ENCODE results near the gene RAB44. TPM values are rescaled to one million over a fixed set of nuclear protein-coding genes. Genes with fewer than 3 reads are reported as not detected.
A peak's percentile ranks its signal among the peaks of the same experiment; 100 is the strongest.

Gene RAB44
- total RNA-seq, 1 donor from 2014 or later, result not detected

DNA sequence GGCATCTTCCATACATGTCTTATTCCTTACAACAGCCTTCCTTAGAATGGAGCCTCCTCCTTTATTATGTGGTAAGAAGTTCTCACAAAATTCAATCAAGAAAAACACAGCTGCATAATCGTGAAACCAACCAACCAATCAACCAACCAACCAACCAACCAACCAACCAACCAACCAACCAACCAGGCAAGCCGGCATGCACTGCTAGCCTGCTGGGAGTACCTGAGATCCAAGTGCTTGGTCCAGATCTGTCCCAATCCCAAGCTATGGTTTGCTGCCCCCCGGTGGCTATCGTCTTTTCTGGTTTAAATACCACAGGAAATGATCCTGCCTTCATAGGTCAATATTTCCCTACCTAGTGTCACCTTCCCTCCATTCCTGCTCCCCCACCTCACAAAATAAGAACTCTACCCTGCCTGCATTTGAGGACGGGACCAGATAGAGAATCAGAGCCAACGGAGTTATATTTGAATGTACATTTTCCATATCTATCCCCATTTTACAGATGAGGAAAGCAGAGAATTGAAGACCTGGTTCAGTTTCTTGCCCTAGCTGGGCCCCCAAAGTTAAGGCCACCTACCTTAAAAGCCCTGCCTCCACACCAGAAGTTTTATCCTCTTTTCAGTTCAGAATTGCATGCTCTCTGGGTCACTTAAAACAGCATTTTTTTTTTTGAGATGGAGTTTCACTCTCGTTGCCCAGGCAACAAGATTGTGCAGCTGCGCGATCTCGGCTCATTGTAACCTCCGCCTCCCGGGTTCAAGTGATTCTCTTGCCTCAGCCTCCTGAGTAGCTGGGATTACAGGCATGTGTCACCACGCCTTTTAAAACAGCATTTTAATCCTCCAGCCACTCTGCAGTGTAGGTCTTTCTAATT is 27.1 kb downstream of the RAB44 start:
- no peak overlapping the region for H3K4me3 ChIP-seq (ENCODE audit: low read depth, low read length)
- no peaks in the 10 kb centered on the region for H3K36me3 ChIP-seq (ENCODE audit: control insufficient read depth, insufficient read depth, low read length)
- TF ChIP-seq, protein P1, sequence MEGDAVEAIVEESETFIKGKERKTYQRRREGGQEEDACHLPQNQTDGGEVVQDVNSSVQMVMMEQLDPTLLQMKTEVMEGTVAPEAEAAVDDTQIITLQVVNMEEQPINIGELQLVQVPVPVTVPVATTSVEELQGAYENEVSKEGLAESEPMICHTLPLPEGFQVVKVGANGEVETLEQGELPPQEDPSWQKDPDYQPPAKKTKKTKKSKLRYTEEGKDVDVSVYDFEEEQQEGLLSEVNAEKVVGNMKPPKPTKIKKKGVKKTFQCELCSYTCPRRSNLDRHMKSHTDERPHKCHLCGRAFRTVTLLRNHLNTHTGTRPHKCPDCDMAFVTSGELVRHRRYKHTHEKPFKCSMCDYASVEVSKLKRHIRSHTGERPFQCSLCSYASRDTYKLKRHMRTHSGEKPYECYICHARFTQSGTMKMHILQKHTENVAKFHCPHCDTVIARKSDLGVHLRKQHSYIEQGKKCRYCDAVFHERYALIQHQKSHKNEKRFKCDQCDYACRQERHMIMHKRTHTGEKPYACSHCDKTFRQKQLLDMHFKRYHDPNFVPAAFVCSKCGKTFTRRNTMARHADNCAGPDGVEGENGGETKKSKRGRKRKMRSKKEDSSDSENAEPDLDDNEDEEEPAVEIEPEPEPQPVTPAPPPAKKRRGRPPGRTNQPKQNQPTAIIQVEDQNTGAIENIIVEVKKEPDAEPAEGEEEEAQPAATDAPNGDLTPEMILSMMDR (IDR thresholded peaks at IDR 0.05; ENCODE audit: insufficient read depth, low read length, poor library complexity, severe bottlenecking), result peak; percentile 65
- DNase-seq (ENCODE audit: low read depth), result peak; percentile 23
- H3K27me3 ChIP-seq (ENCODE audit: control insufficient read depth, insufficient read depth, low read length), result no peaks in the 10 kb centered on the region

DNA sequence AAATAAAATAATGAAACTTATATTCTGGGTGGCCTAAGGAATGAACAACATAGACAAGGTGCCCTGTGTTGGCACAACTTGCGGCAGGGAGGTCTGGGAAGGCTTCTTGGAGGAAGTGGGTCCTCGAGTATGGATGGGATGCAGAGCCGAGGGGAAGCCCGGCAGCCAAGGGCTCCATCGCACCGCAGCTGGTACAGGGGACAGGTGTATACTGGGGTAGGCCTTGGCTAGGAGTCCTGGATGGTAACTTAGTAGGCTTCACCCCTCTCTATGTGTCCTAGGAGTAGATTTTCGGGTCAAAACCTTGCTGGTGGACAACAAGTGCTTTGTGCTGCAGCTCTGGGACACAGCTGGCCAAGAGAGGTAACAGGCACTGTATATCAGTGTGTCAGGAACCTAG is 28.0 kb downstream of the RAB44 start:
- Histone ChIP-seq H3K4me3 (ENCODE audit: low read depth, low read length) (no peak overlapping the region), H3K27me3 (ENCODE audit: control insufficient read depth, insufficient read depth, low read length) (no peaks in the 10 kb centered on the region), H3K36me3 (ENCODE audit: control insufficient read depth, insufficient read depth, low read length) (no peaks in the 10 kb centered on the region)
- DNase-seq (ENCODE audit: low read depth), result no peak
- TF ChIP-seq, protein P1 (IDR thresholded peaks at IDR 0.05; ENCODE audit: insufficient read depth, low read length, poor library complexity, severe bottlenecking), result no peak

DNA sequence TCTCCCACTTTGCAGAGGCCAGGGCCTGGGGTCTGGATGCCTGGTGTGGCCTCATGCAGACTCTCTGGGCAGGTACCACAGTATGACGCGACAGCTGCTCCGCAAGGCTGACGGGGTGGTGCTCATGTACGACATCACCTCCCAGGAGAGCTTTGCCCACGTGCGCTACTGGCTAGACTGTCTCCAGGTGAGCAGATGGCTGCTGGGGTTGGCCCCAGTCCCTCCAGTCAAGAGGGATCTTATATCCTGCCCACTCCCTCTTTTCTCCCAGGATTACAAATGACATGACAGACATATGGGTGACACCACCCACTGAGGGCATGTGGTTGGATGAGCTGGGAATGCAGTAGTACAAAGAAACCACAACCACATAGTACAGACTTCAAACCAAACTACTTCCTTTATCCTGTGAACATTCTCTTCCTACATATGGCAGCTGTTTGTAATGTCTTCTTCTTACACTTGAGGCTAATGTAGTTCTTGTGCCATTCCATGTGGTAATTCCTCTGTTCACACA is 29.9 kb downstream of the RAB44 start:
- TF ChIP-seq, protein P1 (IDR thresholded peaks at IDR 0.05; ENCODE audit: insufficient read depth, low read length, poor library complexity, severe bottlenecking), result no peak
- Histone ChIP-seq H3K4me3 (ENCODE audit: low read depth, low read length) (no peak overlapping the region), H3K36me3 (ENCODE audit: control insufficient read depth, insufficient read depth, low read length) (no peaks in the 10 kb centered on the region), H3K27me3 (ENCODE audit: control insufficient read depth, insufficient read depth, low read length) (no peaks in the 10 kb centered on the region)
- DNase-seq (ENCODE audit: low read depth), result no peak

DNA sequence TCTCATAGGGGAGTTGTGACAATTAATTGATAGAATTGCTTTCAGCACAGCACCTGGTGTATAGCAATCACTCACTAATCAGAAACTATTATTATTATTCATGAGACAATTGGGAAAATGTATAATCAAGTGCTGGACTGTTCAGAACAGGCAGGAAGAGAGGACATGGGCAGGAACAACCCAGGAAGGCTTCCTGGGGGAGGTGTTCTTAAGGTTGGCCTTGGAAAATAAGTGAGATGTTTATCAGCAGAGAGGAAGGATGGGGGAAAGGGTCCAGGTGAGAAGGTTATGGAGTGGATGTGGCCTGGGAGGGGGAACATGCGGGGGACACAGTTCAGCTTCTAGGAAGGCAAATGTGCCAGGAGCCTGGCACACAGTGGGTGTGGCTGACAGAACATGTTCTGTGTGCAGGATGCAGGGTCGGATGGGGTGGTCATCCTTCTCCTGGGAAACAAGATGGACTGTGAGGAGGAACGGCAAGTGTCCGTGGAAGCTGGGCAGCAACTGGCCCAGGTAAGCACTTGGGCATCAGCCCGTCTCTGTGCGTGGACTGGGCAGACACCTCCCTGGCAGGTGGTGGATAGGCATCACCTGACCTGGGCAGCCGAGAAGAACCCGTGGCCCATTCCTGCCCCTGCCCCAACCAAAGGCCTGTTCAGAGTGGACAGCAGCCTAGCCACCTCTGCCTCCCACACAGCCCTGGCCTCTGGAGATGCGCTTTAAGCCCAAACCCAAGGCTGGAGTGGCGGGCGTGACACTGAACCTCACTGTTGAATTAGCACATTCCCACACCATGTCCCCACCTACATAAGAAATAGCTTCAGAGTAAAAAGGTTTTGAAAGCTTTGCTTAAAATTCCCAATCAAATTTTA is 30.9 kb downstream of the RAB44 start:
- TF ChIP-seq, protein P1 (IDR thresholded peaks at IDR 0.05; ENCODE audit: insufficient read depth, low read length, poor library complexity, severe bottlenecking), result no peak
- H3K36me3 ChIP-seq (ENCODE audit: control insufficient read depth, insufficient read depth, low read length), result no peaks in the 10 kb centered on the region
- H3K4me3 ChIP-seq (ENCODE audit: low read depth, low read length), result no peak overlapping the region
- no peaks in the 10 kb centered on the region for H3K27me3 ChIP-seq (ENCODE audit: control insufficient read depth, insufficient read depth, low read length)
- no peak for DNase-seq (ENCODE audit: low read depth)

DNA sequence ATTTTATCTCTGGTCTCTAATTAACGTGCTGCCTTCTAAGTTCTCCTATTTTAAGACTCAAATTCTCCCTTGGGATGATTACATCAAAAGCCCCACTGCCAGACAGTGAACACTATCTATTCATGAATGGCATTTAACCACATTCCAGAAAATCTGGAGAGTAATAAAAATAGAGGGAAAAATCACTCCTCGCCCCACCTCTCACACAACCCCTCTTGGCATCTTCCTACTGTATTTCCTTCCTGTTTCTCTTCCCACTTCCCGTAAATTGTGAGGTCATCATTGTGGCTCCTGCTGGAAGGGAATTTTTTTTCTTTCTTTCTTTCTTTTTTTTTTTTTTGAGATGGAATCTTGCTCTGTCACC is 31.5 kb downstream of the RAB44 start:
- Histone ChIP-seq H3K4me3 (ENCODE audit: low read depth, low read length) (no peak overlapping the region), H3K27me3 (ENCODE audit: control insufficient read depth, insufficient read depth, low read length) (no peaks in the 10 kb centered on the region), H3K36me3 (ENCODE audit: control insufficient read depth, insufficient read depth, low read length) (no peaks in the 10 kb centered on the region)
- DNase-seq (ENCODE audit: low read depth), result no peak
- TF ChIP-seq, protein P1 (IDR thresholded peaks at IDR 0.05; ENCODE audit: insufficient read depth, low read length, poor library complexity, severe bottlenecking), result no peak
